RKO (cell line): Measurements from ENCODE around the gene COL28A1.
"Not testable (repeated sequence)": the region's sequence is repeated elsewhere in the genome, so short reads cannot be mapped to it uniquely, and the experiment has no call there.

Source experiments
- DNase-seq: peaks from one replicate; pipeline ENCODE4 v3.0.0-alpha.2; 2016; ENCODE audit warnings: low spot score

COL28A1 gene

GRCh38 chr7:7464991-7465765 is 70.5 kb downstream of the COL28A1 start:
- not testable (repeated sequence) for DNase-seq

DNA sequence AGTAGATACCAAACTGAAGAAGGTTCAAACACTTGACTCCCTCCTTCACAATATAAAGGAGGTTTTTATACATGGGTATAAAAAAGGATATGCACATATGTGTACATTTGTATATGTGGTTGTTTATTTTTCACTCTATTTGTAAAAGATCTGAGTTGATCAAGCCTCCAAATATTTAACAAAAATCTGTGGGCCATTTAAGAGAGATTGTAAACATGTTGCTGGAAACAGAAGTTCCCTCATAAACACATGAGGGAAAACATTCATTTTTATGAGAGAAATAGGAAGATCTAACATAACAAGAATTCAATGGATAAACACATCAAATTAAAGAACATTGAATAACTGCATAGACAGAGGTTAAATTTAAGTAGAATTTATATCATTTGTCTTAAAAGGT is 81.7 kb downstream of the COL28A1 start:
- DNase-seq = no peak

- DNase-seq = no peak
Measured at GRCh38 chr7:7452652-7453051, 83.0 kb downstream of the COL28A1 start.

GRCh38 chr7:7452119-7452518 is 83.6 kb downstream of the COL28A1 start:
- no peak for DNase-seq

DNA sequence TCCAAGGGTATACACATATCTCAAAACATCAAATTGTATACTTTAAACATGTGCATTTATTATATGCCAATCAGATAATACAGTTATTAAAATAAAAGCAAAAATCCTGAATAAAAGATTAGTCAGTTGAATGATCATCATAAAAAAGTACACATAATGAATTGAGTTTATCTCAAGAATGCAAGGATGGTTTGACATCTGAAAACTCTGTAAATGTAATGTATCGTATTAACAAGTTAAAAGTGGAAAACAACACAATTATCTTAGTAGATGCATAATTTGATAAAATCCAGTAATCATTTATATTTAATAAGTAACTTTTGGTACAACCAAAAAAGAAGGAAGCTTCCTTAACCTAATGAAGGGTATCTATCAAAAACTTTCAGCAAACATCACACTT is 86.6 kb downstream of the COL28A1 start:
- peak; percentile 12 for DNase-seq

- DNase-seq = no peak
Measured at GRCh38 chr7:7446616-7447015, 89.1 kb downstream of the COL28A1 start.

- DNase-seq = no peak
Measured at GRCh38 chr7:7443806-7444350, 91.8 kb downstream of the COL28A1 start.

DNA sequence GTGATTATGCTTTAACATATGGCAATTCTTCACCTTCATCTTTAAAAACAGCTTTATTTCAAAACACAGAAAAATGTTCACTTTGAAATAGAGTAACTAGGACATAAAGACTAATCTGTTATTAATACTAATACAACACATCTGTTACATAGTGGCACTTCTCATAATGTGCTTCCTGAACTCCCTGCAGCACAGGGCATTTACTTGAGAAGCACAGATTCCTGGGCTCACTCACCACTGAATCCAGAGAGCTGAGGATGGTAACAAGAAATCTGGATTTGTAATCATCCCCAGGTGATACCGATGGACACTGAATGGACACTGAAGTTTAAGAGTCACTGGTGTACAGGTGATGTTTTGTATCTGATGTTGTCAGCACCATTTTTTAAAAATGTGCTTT is 96.1 kb downstream of the COL28A1 start:
- DNase-seq = no peak

DNA sequence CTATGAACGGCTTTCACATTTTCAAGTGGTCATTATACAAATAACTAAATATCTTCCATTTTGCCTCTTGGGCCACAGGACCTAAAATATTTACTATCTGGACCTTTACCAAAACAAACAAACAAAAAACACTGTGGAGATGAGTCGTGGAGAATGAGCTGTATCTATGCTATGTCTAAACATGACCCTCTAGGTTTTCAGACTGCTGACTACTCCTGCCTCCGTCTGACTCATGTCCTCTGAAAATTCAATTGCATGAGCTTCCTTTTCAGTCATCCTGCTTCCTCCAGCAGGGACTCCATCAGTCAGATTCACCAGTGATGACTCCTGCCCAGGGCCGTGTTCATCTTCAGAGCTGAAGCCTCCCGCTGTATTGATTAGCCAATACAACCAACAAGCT is 96.8 kb downstream of the COL28A1 start:
- peak; percentile 98 for DNase-seq

- DNase-seq = no peak
Measured at GRCh38 chr7:7435978-7436377, 99.7 kb downstream of the COL28A1 start.

DNA sequence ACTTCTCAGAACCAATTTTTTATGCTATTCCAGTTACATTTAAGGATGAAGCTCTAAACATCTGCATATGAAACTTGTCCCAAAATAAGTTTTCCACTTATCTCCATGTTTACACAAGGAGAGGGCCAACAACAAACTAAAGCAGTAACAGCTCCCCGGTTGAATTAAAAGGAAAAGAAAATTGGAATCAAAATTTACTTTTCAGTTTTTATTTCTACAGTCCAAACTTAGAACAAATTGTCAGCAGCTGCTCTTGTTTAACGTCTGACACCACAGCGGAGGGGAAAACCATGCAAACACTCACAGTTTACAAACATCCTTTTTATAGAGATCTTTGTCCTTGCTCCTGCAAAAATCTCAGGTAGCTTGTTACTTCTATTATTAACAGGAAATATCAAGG is 101.3 kb downstream of the COL28A1 start:
- no peak for DNase-seq

DNA sequence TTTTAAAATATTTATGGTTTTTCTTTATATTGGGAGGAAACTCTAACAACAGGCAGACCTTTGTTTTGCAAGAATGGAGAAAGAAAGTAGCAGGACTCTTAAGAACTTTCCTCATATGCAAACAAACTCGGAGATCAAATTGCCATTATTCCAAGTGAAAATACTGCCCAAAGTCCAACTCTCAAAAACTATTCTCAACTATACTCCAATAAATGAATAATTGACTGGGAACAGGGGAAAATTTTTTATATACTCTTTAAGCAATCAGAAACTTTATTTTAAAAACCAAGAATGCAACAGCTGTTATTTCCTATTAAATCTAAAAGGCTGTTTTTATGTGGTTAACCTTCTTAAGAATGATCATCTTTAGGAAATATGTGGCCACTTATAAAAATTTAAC is 101.9 kb downstream of the COL28A1 start:
- DNase-seq = no peak

- DNase-seq = no peak
Measured at GRCh38 chr7:7432979-7433378, 102.7 kb downstream of the COL28A1 start.

DNA sequence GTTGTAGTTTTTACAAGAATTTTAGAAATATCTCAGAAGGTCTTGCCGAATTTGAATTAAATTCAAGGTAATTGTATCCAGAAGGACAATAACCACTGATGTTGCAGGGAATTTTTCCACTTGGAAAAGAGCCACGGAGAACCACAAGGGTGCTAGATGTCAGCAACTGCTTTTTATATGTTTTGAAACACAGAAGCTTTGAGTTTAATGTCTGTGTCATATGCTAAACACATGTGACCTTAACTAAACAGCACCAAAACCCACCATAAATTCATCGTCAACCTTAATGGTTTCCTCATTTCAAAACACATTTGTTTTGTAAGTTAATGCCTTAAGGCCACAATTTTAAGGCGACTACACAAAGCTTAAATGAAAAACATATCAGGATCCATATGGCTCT is 106.9 kb downstream of the COL28A1 start:
- no peak for DNase-seq

GRCh38 chr7:7427363-7427762 is 108.3 kb downstream of the COL28A1 start:
- no peak for DNase-seq

- no peak for DNase-seq
Measured at GRCh38 chr7:7426676-7427075, 109.0 kb downstream of the COL28A1 start.

DNA sequence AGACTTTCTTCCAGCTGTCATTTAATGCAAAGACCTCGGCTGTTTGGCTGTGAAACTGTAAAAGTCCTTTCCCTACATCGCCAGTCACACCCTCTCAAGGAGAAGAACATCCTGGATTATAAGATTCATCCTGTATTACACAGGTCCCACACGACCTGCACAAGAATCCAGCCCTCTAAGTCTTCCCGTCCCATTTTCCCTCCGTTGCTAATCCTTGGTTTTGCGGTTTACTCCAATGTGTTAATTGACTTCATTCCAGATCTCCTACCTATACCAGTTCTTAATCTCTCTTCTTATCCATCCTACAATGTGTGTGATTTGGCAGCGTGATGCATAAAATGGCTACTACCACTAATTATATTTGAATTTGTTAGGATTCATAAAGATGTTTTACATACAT is 110.4 kb downstream of the COL28A1 start:
- DNase-seq = no peak

- DNase-seq = peak; percentile 86
Measured at GRCh38 chr7:7424151-7424873, 111.4 kb downstream of the COL28A1 start.

- no peak for DNase-seq
Measured at GRCh38 chr7:7422641-7423040, 113.0 kb downstream of the COL28A1 start.

- no peak for DNase-seq
Measured at GRCh38 chr7:7421826-7422225, 113.8 kb downstream of the COL28A1 start.

GRCh38 chr7:7418997-7419396 is 116.7 kb downstream of the COL28A1 start:
- no peak for DNase-seq

- no peak for DNase-seq
Measured at GRCh38 chr7:7417851-7418250, 117.8 kb downstream of the COL28A1 start.

DNA sequence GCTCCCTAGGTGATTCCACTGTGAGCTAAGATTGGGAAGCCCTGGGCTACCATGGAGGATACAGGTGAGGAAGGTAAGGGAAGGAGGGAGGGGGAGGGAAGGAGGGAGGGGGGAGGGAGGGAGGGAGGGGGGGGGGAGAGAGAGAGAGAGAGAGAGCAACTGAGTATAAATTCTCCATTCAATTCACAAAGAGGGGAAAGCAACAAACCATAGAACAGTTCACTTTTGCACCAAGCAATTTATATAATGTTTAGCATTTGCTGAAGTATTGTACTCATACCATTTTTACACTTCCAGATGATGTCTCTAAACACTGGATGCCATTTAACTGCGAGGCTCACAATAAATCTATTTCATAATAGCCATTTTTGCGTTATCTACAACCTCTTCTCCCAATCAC is 118.3 kb downstream of the COL28A1 start:
- no peak for DNase-seq
